GM18526 (cell line): Measurements from ENCODE around the gene BAAT.

Experiments used
- POLR2A ChIP-seq: IDR thresholded peaks from 3 replicates; pipeline ENCODE4 v1.6.1; 2011; ENCODE audit not compliant: insufficient read length; ENCODE audit errors: extremely low read depth

Gene BAAT

DNA sequence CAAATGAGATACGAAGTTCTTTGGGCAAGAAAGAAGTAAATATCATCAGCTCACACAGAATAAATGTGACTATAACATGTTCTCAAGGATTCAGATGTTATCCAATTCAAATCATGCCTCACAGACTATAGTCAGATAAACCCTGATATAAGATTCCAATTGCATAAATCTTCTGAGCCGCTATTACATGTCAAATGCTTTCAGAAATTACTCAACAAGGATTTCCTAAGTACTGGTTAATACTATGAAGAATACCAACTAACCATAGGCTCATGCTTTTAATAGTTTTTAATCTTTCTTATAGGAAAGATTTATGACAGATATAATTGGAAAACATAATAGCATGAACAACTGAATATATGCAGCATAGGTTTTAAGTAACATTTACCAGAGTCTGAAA lies 73.6 kb downstream of the BAAT start:
- TF ChIP-seq POLR2A = no peak
